GM12865 (cell line): ENCODE results near the gene PDE6B.
A peak's percentile ranks its signal among the peaks of the same experiment; 100 is the strongest.

Source experiments
- DNase-seq: peaks from one replicate; pipeline ENCODE4 v3.0.0; 2010; ENCODE audit warnings: low read depth
- H3K4me3 ChIP-seq: 2 replicates; pipeline ENCODE4 v1.5.1; 2011; ENCODE audit warnings: mild to moderate bottlenecking, low read depth, low read length, control low read depth
- CTCF ChIP-seq: IDR thresholded peaks from 2 replicates; pipeline ENCODE4 v1.5.1; 2011; ENCODE audit warnings: low read length, control low read depth, low read depth, inconsistent platforms; ENCODE audit not compliant: insufficient read depth; ENCODE audit errors: missing control alignments

Gene PDE6B

GRCh38 chr4:675980-676870 lies 50.9 kb downstream of the PDE6B start:
- H3K4me3 ChIP-seq, result peak overlapping the region; percentile 88
- no peak for TF ChIP-seq CTCF
- DNase-seq, result peak; percentile 82

GRCh38 chr4:676871-677235 lies 51.5 kb downstream of the PDE6B start:
- DNase-seq, result no peak
- H3K4me3 ChIP-seq, result no peak overlapping the region
- TF ChIP-seq CTCF, result no peak

- H3K4me3 ChIP-seq, result no peak overlapping the region
- peak; percentile 82 for DNase-seq
- no peak for TF ChIP-seq CTCF
Measured at GRCh38 chr4:677431-678293, 52.3 kb downstream of the PDE6B start.

GRCh38 chr4:678331-679103 lies 53.1 kb downstream of the PDE6B start:
- DNase-seq, result no peak
- TF ChIP-seq CTCF, result no peak

GRCh38 chr4:679104-679481 lies 53.7 kb downstream of the PDE6B start:
- no peak for DNase-seq
- no peak overlapping the region for H3K4me3 ChIP-seq
- no peak for TF ChIP-seq CTCF

More at GRCh38 chr4:678331-679103, 53.1 kb downstream of the PDE6B start:
- H3K4me3 ChIP-seq, result no peak overlapping the region

GRCh38 chr4:679629-680028 lies 54.3 kb downstream of the PDE6B start:
- no peak for TF ChIP-seq CTCF
- no peak for DNase-seq
- H3K4me3 ChIP-seq, result no peak overlapping the region
